WTC11 (cell line): Measurements from ENCODE around the gene SESTD1. TPM values are rescaled to one million over a fixed set of nuclear protein-coding genes. Genes with fewer than 3 reads are reported as not detected.
"Not testable (repeated sequence)": the region's sequence is repeated elsewhere in the genome, so short reads cannot be mapped to it uniquely, and the experiment has no call there.

Source experiments
- ATAC-seq: fragments of 200-7000 bp; cut with Tn5 transposase; 2 replicates; pipeline ENCODE4 v1.10.0; 2021; ENCODE audit warnings: mild to moderate bottlenecking, moderate library complexity
- CTCF ChIA-PET: fragments of 300-600 bp; sonication (Branson Sonifier 250); formaldehyde crosslinking; loops from one replicate; lab custom pipeline; 2021; ENCODE audit warnings: antibody characterized with exemption; lab: Charles Lee
- POLR2A ChIA-PET: fragments of 350-600 bp; sonication (Branson Sonifier 250); formaldehyde crosslinking; loops from one replicate; lab custom pipeline; 2021; ENCODE audit warnings: antibody characterized with exemption; lab: Charles Lee
- DNase-seq: peaks from one replicate; pipeline ENCODE4 v3.0.0; 2021; ENCODE audit warnings: low spot score
- H3K27ac Mint-ChIP-seq: 2 replicates; pipeline ENCODE4 v1.8.0; 2021; ENCODE audit warnings: mixed read lengths
- H3K27me3 Mint-ChIP-seq: 2 replicates; pipeline ENCODE4 v1.8.0; 2021; ENCODE audit warnings: low read depth, mild to moderate bottlenecking, moderate library complexity, mixed read lengths
- H3K36me3 Mint-ChIP-seq: 2 replicates; pipeline ENCODE4 v1.8.0; 2021; ENCODE audit warnings: mixed read lengths
- H3K4me1 Mint-ChIP-seq: 2 replicates; pipeline ENCODE4 v1.8.0; 2022; ENCODE audit warnings: mixed read lengths
- H3K4me3 Mint-ChIP-seq: 2 replicates; pipeline ENCODE4 v1.8.0; 2021; ENCODE audit warnings: mild to moderate bottlenecking, moderate library complexity, mixed read lengths
- H3K9me3 Mint-ChIP-seq: 2 replicates; pipeline ENCODE4 v1.8.0; 2021; ENCODE audit warnings: mixed read lengths
- ATF1 ChIP-seq: sonication (generic); formaldehyde crosslinking; IDR thresholded peaks from 2 replicates; pipeline ENCODE4 v1.8.1; 2023; ENCODE audit warnings: mild to moderate bottlenecking, moderate library complexity, missing genetic modification reagents
- ESRRA ChIP-seq: sonication (generic); formaldehyde crosslinking; IDR thresholded peaks from 2 replicates; pipeline ENCODE4 v1.8.1; 2022; ENCODE audit warnings: mild to moderate bottlenecking, missing genetic modification reagents, borderline replicate concordance
- ETV6 ChIP-seq: sonication (generic); formaldehyde crosslinking; IDR thresholded peaks from 2 replicates; pipeline ENCODE4 v1.8.1; 2022; ENCODE audit warnings: mild to moderate bottlenecking, missing genetic modification reagents
- FOXK1 ChIP-seq: sonication (generic); formaldehyde crosslinking; IDR thresholded peaks from 2 replicates; pipeline ENCODE4 v1.8.0; 2022; ENCODE audit warnings: mild to moderate bottlenecking, moderate library complexity, missing genetic modification reagents
- GRHL2 ChIP-seq: fragments of 250-450 bp; sonication (Bioruptor Pico); IDR thresholded peaks from 2 replicates; pipeline ENCODE4 v1.8.0; 2022; ENCODE audit warnings: mild to moderate bottlenecking, moderate library complexity; ENCODE audit not compliant: insufficient replicate concordance, severe bottlenecking
- HMGA2 ChIP-seq: fragments of 250-450 bp; sonication (Bioruptor Pico); IDR thresholded peaks from 2 replicates; pipeline ENCODE4 v1.4.0; 2021; ENCODE audit warnings: mild to moderate bottlenecking, moderate library complexity
- IRF1 ChIP-seq: sonication (generic); formaldehyde crosslinking; IDR thresholded peaks from 2 replicates; pipeline ENCODE4 v1.8.0; 2023; ENCODE audit warnings: missing genetic modification reagents
- NR1H2 ChIP-seq: sonication (generic); formaldehyde crosslinking; IDR thresholded peaks from 2 replicates; pipeline ENCODE4 v1.9.0; 2021; ENCODE audit warnings: mild to moderate bottlenecking, moderate library complexity, missing genetic modification reagents
- NR3C1 ChIP-seq: sonication (generic); formaldehyde crosslinking; conservative IDR thresholded peaks from 2 replicates; pipeline ENCODE4 v1.8.1; 2023; ENCODE audit warnings: low read depth, mild to moderate bottlenecking, missing genetic modification reagents
- OVOL2 ChIP-seq: fragments of 250-450 bp; sonication (Bioruptor Pico); IDR thresholded peaks from 2 replicates; pipeline ENCODE4 v1.9.0; 2021; ENCODE audit warnings: mild to moderate bottlenecking, borderline replicate concordance
- TP53 ChIP-seq: sonication (generic); formaldehyde crosslinking; IDR thresholded peaks from 2 replicates; pipeline ENCODE4 v1.8.1; 2023; ENCODE audit warnings: mild to moderate bottlenecking, missing genetic modification reagents
- ZNF138 ChIP-seq: sonication (generic); formaldehyde crosslinking; conservative IDR thresholded peaks from 2 replicates; pipeline ENCODE4 v1.8.1; 2022; ENCODE audit warnings: mild to moderate bottlenecking, moderate library complexity, missing genetic modification reagents
- ZNF263 ChIP-seq: sonication (generic); formaldehyde crosslinking; IDR thresholded peaks from 2 replicates; pipeline ENCODE4 v1.8.1; 2022; ENCODE audit warnings: low read depth, mild to moderate bottlenecking, moderate library complexity, missing genetic modification reagents
- ZNF396 ChIP-seq: fragments of 250-450 bp; sonication (Bioruptor Pico); IDR thresholded peaks from 2 replicates; pipeline ENCODE4 v1.8.0; 2021; ENCODE audit warnings: mild to moderate bottlenecking, moderate library complexity, borderline replicate concordance
- total RNA-seq: library from RNA; stranded (reverse); gene quantifications from 3 replicates; pipeline ENCODE4 v1.2.3, GENCODE V29; 2021
- TF ChIP-seq, protein P1 (sequence below): sonication (generic); formaldehyde crosslinking; IDR thresholded peaks from 2 replicates; pipeline ENCODE4 v1.8.0; 2022; ENCODE audit warnings: mild to moderate bottlenecking, missing genetic modification reagents
- TF ChIP-seq, protein P2 (sequence below): sonication (generic); formaldehyde crosslinking; IDR thresholded peaks from 2 replicates; pipeline ENCODE4 v1.8.1; 2022; ENCODE audit warnings: mild to moderate bottlenecking, moderate library complexity, missing genetic modification reagents
- TF ChIP-seq, protein P3 (sequence below): sonication (generic); formaldehyde crosslinking; IDR thresholded peaks from 2 replicates; pipeline ENCODE4 v1.8.1; 2022; ENCODE audit warnings: mild to moderate bottlenecking, missing genetic modification reagents, moderate library complexity, borderline replicate concordance
- TF ChIP-seq, protein P4 (sequence below): fragments of 250-450 bp; sonication (Bioruptor Pico); IDR thresholded peaks from 2 replicates; pipeline ENCODE4 v1.8.0; 2021; ENCODE audit warnings: mild to moderate bottlenecking
- TF ChIP-seq, protein P5 (sequence below): sonication (generic); formaldehyde crosslinking; IDR thresholded peaks from 2 replicates; pipeline ENCODE4 v1.8.1; 2023; ENCODE audit warnings: mild to moderate bottlenecking, missing genetic modification reagents, moderate library complexity
- TF ChIP-seq, protein P6 (sequence below): sonication (generic); formaldehyde crosslinking; IDR thresholded peaks from 2 replicates; pipeline ENCODE4 v1.8.1; 2023; ENCODE audit warnings: mild to moderate bottlenecking, missing genetic modification reagents

The SESTD1 gene
- total RNA-seq, 1 experiment from 2014 or later: 59.9 TPM

DNA sequence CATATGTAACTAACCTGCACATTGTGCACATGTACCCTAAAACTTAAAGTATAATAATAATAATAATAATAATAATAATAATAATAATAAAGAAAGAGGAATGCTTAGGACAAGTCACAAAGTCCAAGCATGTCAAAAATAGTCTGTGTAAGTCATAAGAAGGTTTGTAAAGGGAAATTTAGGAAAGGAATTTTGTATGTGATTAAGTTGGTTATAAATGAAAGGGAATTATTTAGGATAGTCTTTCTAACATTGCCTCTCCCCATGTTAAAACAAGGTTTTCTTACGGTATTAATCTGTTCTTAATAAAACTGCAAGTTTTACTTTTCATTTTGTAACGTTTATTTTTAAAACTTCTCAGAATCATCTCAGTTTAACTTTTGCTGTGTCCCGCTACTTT lies 62.8 kb downstream of the SESTD1 start:
- DNase-seq (no peak), ATAC-seq (no peak)
- peaks cover 8% of the 10 kb centered on the region; the same call in 1 of the 2 replicates for H3K27me3 Mint-ChIP-seq
- TF ChIP-seq ESRRA (CRISPR knock-in tag): no peak
- no peak for TF ChIP-seq GRHL2 (CRISPR knock-in tag)
- no peak for TF ChIP-seq OVOL2 (CRISPR knock-in tag)
- peaks cover 67% of the 10 kb centered on the region for H3K9me3 Mint-ChIP-seq
- no peak overlapping the region for H3K4me3 Mint-ChIP-seq
- H3K27ac Mint-ChIP-seq: no peak overlapping the region
- ChIA-PET CTCF (no interaction called here), POLR2A (no interaction called here)
- peaks cover 74% of the 10 kb centered on the region for H3K36me3 Mint-ChIP-seq
- H3K4me1 Mint-ChIP-seq: no peaks in the 10 kb centered on the region

DNA sequence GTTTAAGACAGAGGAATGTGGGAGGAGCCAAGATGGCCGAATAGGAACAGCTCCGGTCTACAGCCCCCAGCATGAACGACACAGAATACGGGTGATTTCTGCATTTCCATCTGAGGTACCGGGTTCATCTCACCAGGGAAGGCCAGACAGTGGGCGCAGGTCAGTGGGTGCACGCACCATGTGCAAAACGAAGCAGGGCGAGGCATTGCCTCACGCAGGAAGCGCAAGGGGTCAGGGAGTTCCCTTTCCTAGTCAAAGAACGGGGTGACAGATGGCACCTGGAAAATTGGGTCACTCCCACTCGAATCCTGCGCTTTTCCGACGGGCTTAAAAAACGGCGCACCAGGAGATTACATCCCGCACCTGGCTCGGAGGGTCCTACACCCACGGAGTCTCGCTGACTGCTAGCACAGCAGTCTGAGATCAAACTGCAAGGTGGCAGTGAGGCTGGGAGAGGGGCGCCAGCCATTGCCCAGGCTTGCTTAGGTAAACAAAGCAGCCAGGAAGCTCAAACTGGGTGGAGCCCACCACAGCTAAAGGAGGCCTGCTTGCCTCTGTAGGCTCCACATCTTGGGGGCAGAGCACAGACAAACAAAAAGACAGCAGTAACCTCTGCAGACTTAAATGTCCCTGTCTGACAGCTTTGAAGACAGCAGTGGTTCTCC lies 68.6 kb downstream of the SESTD1 start:
- POLR2A ChIA-PET, DNase-seq, H3K4me1 Mint-ChIP-seq, ATAC-seq, H3K4me3 Mint-ChIP-seq, H3K27me3 Mint-ChIP-seq, H3K27ac Mint-ChIP-seq, CTCF ChIA-PET: not testable (repeated sequence)
- Mint-ChIP-seq H3K36me3 (peaks cover 52% of the 10 kb centered on the region), H3K9me3 (peaks cover 52% of the 10 kb centered on the region)

GRCh38 chr2:179195141-179195540 lies 69.5 kb downstream of the SESTD1 start:
- POLR2A ChIA-PET: no interaction called here
- Mint-ChIP-seq H3K27ac (no peak overlapping the region), H3K4me3 (no peak overlapping the region), H3K36me3 (peaks cover 57% of the 10 kb centered on the region)
- TF ChIP-seq IRF1: no peak
- no peak for TF ChIP-seq NR1H2
- TF ChIP-seq, protein P1, sequence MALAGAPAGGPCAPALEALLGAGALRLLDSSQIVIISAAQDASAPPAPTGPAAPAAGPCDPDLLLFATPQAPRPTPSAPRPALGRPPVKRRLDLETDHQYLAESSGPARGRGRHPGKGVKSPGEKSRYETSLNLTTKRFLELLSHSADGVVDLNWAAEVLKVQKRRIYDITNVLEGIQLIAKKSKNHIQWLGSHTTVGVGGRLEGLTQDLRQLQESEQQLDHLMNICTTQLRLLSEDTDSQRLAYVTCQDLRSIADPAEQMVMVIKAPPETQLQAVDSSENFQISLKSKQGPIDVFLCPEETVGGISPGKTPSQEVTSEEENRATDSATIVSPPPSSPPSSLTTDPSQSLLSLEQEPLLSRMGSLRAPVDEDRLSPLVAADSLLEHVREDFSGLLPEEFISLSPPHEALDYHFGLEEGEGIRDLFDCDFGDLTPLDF: no peak
- TF ChIP-seq FOXK1: no peak
- TF ChIP-seq, protein P2, sequence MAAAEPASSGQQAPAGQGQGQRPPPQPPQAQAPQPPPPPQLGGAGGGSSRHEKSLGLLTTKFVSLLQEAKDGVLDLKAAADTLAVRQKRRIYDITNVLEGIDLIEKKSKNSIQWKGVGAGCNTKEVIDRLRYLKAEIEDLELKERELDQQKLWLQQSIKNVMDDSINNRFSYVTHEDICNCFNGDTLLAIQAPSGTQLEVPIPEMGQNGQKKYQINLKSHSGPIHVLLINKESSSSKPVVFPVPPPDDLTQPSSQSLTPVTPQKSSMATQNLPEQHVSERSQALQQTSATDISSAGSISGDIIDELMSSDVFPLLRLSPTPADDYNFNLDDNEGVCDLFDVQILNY (CRISPR knock-in tag): no peak
- no peak for TF ChIP-seq ATF1 (CRISPR knock-in tag)
- TF ChIP-seq, protein P3, sequence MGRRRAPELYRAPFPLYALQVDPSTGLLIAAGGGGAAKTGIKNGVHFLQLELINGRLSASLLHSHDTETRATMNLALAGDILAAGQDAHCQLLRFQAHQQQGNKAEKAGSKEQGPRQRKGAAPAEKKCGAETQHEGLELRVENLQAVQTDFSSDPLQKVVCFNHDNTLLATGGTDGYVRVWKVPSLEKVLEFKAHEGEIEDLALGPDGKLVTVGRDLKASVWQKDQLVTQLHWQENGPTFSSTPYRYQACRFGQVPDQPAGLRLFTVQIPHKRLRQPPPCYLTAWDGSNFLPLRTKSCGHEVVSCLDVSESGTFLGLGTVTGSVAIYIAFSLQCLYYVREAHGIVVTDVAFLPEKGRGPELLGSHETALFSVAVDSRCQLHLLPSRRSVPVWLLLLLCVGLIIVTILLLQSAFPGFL (CRISPR knock-in tag): no peak
- TF ChIP-seq, protein P4, sequence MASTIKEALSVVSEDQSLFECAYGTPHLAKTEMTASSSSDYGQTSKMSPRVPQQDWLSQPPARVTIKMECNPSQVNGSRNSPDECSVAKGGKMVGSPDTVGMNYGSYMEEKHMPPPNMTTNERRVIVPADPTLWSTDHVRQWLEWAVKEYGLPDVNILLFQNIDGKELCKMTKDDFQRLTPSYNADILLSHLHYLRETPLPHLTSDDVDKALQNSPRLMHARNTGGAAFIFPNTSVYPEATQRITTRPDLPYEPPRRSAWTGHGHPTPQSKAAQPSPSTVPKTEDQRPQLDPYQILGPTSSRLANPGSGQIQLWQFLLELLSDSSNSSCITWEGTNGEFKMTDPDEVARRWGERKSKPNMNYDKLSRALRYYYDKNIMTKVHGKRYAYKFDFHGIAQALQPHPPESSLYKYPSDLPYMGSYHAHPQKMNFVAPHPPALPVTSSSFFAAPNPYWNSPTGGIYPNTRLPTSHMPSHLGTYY (CRISPR knock-in tag): no peak
- TF ChIP-seq, protein P5, sequence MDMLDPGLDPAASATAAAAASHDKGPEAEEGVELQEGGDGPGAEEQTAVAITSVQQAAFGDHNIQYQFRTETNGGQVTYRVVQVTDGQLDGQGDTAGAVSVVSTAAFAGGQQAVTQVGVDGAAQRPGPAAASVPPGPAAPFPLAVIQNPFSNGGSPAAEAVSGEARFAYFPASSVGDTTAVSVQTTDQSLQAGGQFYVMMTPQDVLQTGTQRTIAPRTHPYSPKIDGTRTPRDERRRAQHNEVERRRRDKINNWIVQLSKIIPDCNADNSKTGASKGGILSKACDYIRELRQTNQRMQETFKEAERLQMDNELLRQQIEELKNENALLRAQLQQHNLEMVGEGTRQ (CRISPR knock-in tag): no peak
- TF ChIP-seq TP53 (CRISPR knock-in tag): no peak
- TF ChIP-seq, protein P6, sequence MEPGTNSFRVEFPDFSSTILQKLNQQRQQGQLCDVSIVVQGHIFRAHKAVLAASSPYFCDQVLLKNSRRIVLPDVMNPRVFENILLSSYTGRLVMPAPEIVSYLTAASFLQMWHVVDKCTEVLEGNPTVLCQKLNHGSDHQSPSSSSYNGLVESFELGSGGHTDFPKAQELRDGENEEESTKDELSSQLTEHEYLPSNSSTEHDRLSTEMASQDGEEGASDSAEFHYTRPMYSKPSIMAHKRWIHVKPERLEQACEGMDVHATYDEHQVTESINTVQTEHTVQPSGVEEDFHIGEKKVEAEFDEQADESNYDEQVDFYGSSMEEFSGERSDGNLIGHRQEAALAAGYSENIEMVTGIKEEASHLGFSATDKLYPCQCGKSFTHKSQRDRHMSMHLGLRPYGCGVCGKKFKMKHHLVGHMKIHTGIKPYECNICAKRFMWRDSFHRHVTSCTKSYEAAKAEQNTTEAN (CRISPR knock-in tag): no peak
- TF ChIP-seq ZNF396 (CRISPR knock-in tag): no peak
- TF ChIP-seq ZNF138 (CRISPR knock-in tag): no peak
- no peak for TF ChIP-seq ETV6 (CRISPR knock-in tag)
- no peak for TF ChIP-seq GRHL2 (CRISPR knock-in tag)
- TF ChIP-seq NR3C1 (CRISPR knock-in tag): no peak
- TF ChIP-seq HMGA2: no peak
- TF ChIP-seq ZNF263: no peak
- TF ChIP-seq, all 79 proteins: peak for 0
- DNase-seq: no peak
- peaks cover 61% of the 10 kb centered on the region for H3K9me3 Mint-ChIP-seq
- no peak for ATAC-seq
- peaks cover 9% of the 10 kb centered on the region for H3K4me1 Mint-ChIP-seq
- no peaks in the 10 kb centered on the region; the same call in 1 of the 2 replicates for H3K27me3 Mint-ChIP-seq
- CTCF ChIA-PET: no interaction called here
